SJCRH30 (cell line): ENCODE results near the gene TMEM107. TPM values are rescaled to one million over a fixed set of nuclear protein-coding genes. Genes with fewer than 3 reads are reported as not detected.
"Not testable (repeated sequence)": the region's sequence is repeated elsewhere in the genome, so short reads cannot be mapped to it uniquely, and the experiment has no call there.

Source experiments
- DNase-seq, 2 experiments: peaks; one replicate each; pipeline ENCODE4 v3.0.0-alpha.2; 2015 to 2020
- H3K27ac ChIP-seq: fragments of 250-450 bp; sonication (Bioruptor Pico); 2 replicates; pipeline ENCODE4 v1.5.1; 2020; ENCODE audit warnings: mild to moderate bottlenecking, moderate library complexity
- H3K27me3 ChIP-seq: fragments of 250-450 bp; sonication (Bioruptor Pico); 2 replicates; pipeline ENCODE4 v1.5.1; 2020; ENCODE audit warnings: mild to moderate bottlenecking, moderate library complexity
- H3K36me3 ChIP-seq: fragments of 250-450 bp; sonication (Bioruptor Pico); 2 replicates; pipeline ENCODE4 v1.5.1; 2020; ENCODE audit warnings: mild to moderate bottlenecking, moderate library complexity
- H3K4me1 ChIP-seq: fragments of 250-450 bp; sonication (Bioruptor Pico); 2 replicates; pipeline ENCODE4 v1.5.1; 2020; ENCODE audit warnings: mild to moderate bottlenecking, moderate library complexity
- H3K4me3 ChIP-seq: fragments of 250-450 bp; sonication (Bioruptor Pico); 2 replicates; pipeline ENCODE4 v1.5.1; 2020; ENCODE audit warnings: mild to moderate bottlenecking, moderate library complexity
- H3K9me3 ChIP-seq: fragments of 250-450 bp; sonication (Bioruptor Pico); replicated peaks from 2 replicates; pipeline ENCODE4 v1.5.1; 2020; ENCODE audit warnings: mild to moderate bottlenecking, moderate library complexity
- total RNA-seq: library from RNA; depleted of rRNA; stranded (reverse); fragments of >200 nt; shearing (Covaris generic); gene quantifications from 2 replicates; pipeline ENCODE4 v1.2.3, GENCODE V29; 2014; rRNA removed

The TMEM107 gene
- 13.0 and 19.8 TPM in 2 replicates for total RNA-seq

DNA sequence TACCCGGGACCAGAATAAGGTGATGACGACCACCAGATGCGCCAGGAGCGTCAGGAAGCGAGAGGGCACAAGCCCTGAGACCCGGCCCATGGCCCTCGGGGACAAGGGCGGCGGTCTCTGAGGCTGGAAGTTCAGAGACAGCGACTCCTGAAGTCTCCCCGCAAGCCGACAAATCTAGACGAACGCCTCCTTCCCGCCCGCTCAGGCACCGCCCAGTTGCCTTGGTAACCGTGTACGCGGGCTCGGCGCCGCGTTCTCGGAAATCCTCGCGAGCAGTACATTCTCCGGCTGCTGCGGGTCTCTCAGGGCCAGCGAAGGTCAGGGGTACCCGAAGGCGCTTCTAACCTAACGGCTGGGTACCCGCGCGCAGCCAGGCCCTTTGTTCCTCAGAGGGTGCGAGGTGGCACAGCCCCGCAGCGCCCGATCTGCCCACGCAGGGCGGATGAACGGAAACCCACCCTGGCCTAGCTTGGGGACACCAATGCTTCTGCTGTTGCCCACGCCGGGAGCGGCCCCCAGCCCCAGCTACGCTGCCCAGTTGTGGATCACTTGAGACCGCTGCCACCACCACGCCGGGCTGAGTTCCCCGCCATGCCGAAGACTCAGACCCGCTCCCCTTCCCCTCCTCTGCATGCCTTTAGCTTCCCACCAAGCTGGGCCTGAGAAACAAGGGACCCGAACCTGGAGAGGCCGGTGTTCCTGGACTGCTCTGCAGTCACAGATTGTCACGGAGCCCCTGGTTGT lies at the start of gene TMEM107:
Gene TMEM107, minus strand, starts transcription at position 184 of the 744 bp plus-strand sequence. Its CDS starts 94 bp downstream, at position 90.
- Histone ChIP-seq H3K4me1 (no peaks in the 10 kb centered on the region), H3K27ac (peak within 1 kb of the TSS; percentile 60), H3K4me3 (peak within 1 kb of the TSS; percentile 69), H3K36me3 (no peaks in the 10 kb centered on the region), H3K9me3 (no peaks in the 10 kb centered on the region), H3K27me3 (no peaks in the 10 kb centered on the region)
- DNase-seq = peak; percentile 78 to 83

DNA sequence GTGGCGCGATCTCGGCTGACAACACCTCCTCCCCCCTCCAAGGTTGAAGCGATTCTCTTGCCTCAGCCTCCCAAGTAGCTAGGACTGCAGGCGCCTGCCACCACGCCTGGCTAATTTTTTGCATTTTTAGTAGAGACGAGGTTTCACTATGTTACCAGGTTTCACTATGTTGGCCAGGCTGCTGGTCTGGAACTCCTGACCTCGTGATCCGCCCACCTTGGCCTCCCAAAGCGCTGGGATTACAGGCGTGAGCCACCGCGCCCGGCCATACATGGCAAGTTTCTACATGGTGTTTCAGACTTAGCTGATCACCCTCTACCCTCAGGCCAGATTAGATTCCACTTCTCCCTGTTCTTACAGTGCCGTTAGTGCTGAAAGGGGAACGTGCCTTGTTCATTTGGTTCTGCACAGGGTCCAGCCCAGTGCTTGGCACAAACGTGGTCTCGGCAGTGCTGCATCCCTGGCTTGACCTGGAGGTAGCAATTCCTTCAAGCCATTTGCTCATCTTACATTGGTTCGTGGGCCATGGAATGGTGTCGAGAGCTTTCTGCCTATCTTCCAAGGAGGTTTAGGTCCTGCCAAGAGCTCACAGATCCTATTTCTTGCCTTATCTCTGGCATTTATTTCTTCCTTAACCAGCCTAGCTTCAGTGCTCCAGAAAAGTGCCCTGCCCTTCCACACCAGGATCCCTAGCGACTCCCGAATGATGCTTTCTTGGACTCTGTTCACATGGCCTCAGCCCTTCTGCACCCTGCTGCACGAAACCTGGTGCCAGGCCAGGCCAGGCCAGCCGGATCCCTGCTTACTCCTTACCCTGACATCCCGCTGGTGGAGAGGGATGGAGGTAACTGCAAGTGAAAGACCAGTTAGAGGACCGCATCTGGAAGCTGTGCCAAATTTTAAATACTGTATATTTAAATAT lies 49.0 kb upstream of the TMEM107 start:
- no peak for DNase-seq
- H3K36me3 ChIP-seq = no peaks in the 10 kb centered on the region
- no peaks in the 10 kb centered on the region for H3K4me1 ChIP-seq
- no peak overlapping the region for H3K4me3 ChIP-seq
- no peaks in the 10 kb centered on the region for H3K27me3 ChIP-seq
- no peak overlapping the region for H3K27ac ChIP-seq
- H3K9me3 ChIP-seq = no peaks in the 10 kb centered on the region

DNA sequence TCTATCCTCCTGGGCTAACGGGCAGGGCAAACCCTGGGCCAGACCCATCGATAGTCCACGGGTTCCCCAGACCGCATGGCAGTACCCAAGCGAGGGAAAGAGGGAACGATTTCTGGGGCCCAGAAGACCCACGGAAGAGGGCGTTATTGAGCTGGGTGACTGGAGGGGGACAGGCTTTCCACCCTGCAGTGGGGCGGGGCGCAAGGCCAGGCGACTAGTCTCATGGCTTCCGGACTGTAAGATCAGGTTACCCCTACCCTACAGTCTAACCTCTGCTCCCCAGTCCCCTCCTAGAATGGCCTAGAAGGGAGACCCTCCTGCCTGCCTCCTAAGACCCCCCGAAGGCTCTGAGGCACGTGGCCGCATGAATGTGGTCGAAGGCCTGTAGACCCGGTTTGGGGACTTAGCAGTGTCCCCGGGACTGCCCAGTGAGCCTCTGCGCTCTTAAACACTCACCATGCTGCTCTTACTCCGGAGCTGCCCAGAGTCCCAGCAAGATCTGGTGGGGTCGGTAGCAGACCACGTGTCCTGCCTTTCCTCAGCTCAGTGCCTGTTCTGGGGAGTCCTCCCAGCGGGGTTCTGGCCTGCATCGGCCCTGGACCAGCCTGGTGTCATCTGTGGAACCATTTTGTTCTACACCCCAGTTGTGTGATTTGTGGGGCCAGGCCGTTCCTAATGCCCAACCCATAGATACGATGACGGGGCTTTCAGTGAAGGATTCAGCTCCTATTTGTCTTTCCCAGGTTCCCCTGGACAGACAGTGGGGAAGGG lies 47.4 kb upstream of the TMEM107 start:
- no peaks in the 10 kb centered on the region for H3K36me3 ChIP-seq
- no peaks in the 10 kb centered on the region for H3K27me3 ChIP-seq
- peak overlapping the region; percentile 72 for H3K27ac ChIP-seq
- H3K9me3 ChIP-seq = no peaks in the 10 kb centered on the region
- peak overlapping the region; percentile 66 for H3K4me3 ChIP-seq
- DNase-seq = peak; percentile 82 to 86
- H3K4me1 ChIP-seq = no peaks in the 10 kb centered on the region

DNA sequence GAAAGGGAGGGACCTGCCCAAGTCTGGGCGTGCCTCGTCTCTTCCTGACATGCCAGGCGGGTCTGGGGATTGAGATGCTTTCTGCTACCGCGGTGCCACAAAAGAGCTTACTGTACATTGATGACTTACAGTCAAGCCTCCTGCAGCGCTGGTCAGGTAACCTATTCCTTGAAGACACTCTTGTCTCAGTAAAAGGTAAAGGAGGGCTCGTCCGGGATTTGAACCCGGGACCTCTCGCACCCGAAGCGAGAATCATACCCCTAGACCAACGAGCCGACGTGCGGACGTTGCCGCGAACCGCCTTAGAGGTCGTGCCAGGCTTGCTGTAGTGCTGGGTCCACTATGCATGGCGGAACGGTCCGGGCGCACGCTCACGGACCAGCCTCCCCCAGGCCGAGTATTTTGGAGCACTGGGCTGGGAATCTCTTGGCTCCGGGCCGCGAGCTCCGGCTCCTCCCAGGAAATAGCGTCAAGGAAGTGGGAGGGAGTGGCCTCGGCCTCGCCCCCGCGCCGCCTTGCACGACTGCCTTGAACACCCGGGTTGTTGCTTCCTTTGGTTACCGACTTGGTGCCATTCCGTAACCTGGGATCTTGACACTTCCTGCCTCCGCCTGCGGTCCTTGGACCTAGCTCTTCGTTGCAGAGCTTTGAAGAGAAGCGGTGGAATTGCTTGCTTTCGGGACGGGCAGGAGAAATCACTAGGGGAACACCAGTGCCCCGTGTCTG lies 46.6 kb upstream of the TMEM107 start:
- H3K9me3 ChIP-seq = no peaks in the 10 kb centered on the region
- H3K4me1 ChIP-seq = no peaks in the 10 kb centered on the region
- no peaks in the 10 kb centered on the region for H3K36me3 ChIP-seq
- DNase-seq = peak; percentile 86 to 87
- H3K27me3 ChIP-seq = no peaks in the 10 kb centered on the region
- H3K27ac ChIP-seq = peak overlapping the region; percentile 72
- peak overlapping the region; percentile 66 for H3K4me3 ChIP-seq

DNA sequence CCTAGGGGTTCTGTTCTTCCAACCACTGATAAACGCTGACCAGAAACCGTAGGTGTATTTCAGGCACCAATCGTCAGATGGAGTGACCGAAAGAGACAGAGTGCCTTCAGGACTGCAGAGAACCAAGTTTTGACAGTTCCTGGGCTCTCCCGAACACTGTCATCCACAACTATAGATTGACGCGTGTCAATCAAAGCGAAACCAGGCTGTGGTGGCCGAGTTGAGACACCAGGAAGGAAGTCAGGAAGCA lies 46.1 kb upstream of the TMEM107 start:
- no peaks in the 10 kb centered on the region for H3K27me3 ChIP-seq
- no peak for DNase-seq

DNA sequence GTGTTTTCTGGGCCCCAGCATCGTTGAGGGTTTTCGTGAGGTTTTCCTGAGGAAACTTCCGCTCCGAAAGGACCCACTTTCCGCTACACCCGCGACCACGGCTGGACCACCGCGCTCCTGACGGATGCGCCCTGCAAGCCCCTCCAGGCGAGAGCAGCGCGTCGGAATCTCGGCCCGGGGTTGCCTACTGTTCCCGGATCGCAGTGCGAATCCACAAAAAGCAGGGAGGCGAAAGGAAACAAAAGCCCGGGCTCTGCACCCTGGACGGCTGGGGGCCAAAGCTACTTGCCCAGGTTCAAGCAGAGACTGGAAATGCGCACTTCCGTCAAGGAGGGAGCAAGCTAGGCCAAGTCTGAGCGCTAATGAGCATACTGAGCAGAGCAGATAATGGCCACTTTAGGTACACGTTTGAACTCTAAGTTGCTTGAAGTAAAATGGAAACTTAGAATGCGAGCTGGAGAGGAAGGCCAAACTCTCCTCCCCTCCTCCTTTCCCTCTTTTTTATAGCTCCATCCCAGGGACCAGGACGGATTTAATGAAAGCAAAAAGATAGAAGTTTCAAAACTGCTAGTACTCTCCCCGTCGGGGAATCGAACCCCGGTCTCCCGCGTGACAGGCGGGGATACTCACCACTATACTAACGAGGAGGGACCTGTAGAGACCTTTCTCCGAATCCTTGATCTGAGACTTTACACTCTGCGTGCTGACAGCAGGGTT lies 45.6 kb upstream of the TMEM107 start:
- Histone ChIP-seq H3K27me3 (no peaks in the 10 kb centered on the region), H3K36me3 (no peaks in the 10 kb centered on the region), H3K9me3 (no peaks in the 10 kb centered on the region), H3K4me3 (peak overlapping the region; percentile 66), H3K27ac (peak overlapping the region; percentile 63), H3K4me1 (no peaks in the 10 kb centered on the region)
- DNase-seq = peak; percentile 76 to 90

More for the DNA sequence above, 46.1 kb upstream of the TMEM107 start:
- Histone ChIP-seq H3K36me3 (no peaks in the 10 kb centered on the region), H3K4me1 (no peaks in the 10 kb centered on the region), H3K27ac (peak overlapping the region; percentile 72; the same call in 1 of the 2 replicates), H3K9me3 (no peaks in the 10 kb centered on the region), H3K4me3 (peak overlapping the region; percentile 66)

DNA sequence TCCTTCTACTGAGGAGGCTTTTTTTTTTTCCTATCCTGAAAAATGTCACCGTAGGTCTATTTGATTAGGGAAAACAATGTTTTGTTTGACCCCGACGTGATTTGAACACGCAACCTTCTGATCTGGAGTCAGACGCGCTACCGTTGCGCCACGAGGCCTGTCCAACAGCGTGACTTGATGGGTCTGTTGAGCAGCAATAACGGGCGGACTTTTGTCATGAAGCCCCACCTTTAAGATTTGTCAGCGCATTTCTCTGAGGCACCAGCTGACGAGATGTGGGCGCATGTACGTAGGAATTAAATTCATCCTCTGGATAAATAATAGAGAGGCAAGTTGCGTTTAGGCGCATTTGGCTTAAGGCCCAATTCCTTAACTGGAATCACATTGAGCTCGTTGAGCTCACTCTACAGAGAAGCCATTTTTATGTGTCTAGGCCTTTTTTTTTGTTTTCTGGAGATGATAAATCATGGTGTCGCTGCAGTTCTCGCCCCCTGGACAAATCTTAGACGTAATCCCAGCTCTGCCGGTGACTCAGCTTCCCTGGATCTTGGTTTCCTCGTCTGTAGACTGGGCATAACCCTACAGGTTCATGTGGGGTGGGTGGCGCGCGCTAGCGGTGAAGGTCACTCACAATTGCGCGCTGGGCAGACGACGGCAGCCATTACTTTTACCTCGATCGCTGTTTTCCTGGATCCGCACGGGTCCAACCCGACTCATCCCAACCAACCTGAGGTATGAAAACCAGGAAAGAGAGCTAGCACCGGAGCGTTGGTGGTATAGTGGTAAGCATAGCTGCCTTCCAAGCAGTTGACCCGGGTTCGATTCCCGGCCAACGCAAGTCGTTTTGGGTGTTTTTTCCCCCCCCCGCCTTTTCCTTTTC lies 44.8 kb upstream of the TMEM107 start:
- no peaks in the 10 kb centered on the region for H3K4me1 ChIP-seq
- H3K4me3 ChIP-seq = peak overlapping the region; percentile 66
- DNase-seq = peak; percentile 86 to 94
- H3K27ac ChIP-seq = peak overlapping the region; percentile 63
- no peaks in the 10 kb centered on the region for H3K9me3 ChIP-seq
- no peaks in the 10 kb centered on the region for H3K36me3 ChIP-seq
- H3K27me3 ChIP-seq = no peaks in the 10 kb centered on the region

DNA sequence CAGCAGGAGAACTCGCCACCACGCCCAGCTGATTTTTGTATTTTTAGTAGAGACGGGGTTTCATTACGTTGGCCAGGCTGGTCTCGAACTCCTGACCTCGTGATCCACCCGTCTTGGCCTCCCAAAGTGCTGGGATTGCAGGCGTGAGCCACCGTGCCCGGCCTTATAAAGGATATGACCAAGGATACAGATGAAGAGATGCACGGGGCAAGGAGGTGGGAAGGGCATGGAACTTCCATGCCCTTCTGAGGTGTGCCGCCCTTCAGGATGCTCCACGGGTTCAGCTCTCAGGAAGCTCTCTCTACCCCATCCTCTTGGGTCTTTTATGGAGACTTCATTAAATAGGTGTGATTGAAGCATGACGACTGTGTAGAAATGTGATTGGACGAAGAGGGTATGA lies 37.8 kb upstream of the TMEM107 start:
- not testable (repeated sequence) for H3K36me3 ChIP-seq, H3K4me3 ChIP-seq, H3K27ac ChIP-seq, DNase-seq, H3K9me3 ChIP-seq, H3K4me1 ChIP-seq, H3K27me3 ChIP-seq

DNA sequence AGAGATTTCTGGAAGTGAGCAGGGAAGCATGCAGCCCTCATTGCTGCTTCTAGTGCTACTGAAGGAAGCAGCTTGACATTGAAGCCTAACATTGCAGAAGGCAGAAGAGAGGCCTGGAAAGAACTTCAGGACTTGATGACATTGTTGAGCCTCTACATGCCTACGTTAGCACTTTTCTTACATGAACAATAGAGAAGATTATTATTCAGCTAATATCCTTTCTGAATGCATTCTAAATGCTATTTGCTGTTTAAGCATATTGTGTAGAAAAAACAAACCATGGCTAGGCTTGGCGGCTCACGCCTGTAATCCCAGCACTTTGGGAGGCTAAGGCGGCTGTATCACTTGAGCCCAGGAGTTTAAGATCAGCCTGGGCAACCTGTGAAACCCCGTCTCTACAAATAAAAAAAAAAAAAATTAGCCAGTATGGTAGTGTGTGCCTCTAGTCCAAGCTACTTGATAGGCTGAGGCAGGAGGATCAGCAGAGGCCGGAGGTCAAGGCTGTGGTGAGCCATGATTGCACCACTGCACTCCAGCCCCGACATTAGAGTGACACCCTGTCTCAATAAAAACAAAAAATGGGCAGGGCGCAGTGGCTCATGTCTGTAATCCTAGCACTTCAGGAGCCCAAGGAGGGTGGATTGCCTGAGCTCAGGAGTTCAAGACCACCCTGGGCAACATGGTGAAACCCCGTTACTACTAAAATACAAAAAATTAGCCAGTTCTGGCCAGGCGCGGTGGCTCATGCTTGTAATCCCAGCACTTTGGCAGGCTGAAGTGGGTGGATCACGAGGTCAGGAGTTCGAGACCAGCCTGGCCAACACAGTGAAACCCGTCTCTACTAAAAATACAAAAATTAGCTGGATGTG lies 36.4 kb upstream of the TMEM107 start:
- no peaks in the 10 kb centered on the region for H3K9me3 ChIP-seq
- DNase-seq = no peak
- no peaks in the 10 kb centered on the region for H3K27me3 ChIP-seq
- H3K36me3 ChIP-seq = peaks cover 13% of the 10 kb centered on the region; the same call in 1 of the 2 replicates
- no peak overlapping the region for H3K27ac ChIP-seq
- H3K4me1 ChIP-seq = 0 out of 2 replicates have a peak, but pooled peaks cover 2% of the 10 kb centered on the region
- no peak overlapping the region for H3K4me3 ChIP-seq

DNA sequence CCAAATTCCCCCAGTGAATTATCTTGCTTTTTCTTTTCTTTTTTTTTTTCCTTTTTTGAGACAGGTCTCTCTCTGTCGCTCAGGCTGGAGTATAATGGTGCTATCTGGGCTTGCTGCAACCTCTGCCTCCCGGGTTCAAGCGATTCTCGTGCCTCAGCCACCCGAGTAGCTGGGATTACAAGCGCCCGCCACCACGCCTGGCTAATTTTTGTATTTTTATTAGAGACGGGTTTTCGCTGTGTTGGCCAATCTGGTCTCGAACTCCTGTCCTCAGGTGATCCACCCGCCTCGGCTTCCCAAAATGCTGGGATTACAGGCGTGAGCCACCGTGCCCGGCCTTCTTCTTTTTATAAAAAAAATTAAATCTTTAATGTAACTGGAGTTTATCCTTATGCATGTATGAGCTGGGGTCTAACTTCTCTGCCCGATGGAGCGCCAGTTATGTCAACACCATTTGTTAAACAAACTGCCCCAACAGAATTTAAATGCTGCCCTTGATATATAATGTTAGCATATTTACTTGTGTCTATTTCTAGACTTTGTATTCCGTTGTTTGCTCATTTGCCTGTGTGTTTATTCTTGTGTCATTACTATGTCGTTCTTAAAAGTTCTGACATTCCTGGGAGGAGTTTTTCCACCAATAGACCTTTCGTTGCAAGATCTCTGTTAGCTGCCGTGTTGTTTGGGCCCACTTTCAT lies 34.7 kb upstream of the TMEM107 start:
- DNase-seq = peak in 1 of 2 experiments; percentile 27
- 0 out of 2 replicates have a peak, but pooled peaks cover 2% of the 10 kb centered on the region for H3K4me1 ChIP-seq
- H3K9me3 ChIP-seq = no peaks in the 10 kb centered on the region
- no peaks in the 10 kb centered on the region for H3K27me3 ChIP-seq
- H3K4me3 ChIP-seq = peak overlapping the region; percentile 97
- H3K36me3 ChIP-seq = peaks cover 26% of the 10 kb centered on the region
- peak overlapping the region; percentile 97 for H3K27ac ChIP-seq

DNA sequence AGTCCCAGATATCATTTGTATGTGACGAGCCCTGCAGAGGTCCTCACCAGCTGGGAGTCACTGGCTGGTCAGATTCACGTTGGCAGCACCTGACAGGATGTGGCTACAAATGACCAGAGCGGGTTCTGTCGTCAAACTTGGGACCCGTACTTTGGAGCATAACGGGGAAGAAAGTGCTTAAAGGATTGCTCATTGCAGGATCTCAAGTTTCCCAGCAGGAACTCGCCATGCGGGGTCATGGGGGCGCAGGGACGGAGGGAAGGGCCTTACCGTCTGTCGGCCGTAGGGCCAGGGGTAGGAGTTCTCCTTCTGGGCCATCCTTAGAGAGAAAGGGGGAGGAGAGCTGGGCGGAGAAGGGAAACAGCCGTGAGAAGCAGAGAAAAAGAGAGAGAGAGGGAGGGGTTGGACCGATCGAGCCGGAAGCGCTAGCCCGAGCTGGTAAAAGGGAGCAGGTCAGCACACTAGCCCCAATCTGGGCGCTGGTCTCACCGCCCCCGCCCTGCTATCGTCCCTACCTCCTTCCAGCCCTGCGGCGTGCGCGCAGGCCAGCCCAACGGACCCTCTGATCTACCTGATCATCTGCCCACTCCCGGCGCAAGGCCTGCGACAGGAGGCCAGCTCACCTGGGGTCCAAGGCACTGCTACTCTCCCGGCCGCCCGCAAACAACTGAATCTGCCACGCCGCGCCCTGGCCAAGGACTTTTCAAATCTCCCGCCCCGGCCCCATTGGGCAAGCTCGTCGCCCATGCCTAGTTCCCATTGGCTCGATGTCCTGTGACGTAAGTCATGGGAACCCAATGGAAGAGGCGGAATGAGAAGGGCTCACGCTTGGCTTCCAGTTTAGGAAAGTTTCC lies 34.0 kb upstream of the TMEM107 start, which contains the start of gene AURKB:
Gene AURKB, minus strand, starts transcription at position 669 of the 854 bp plus-strand sequence. Its CDS starts 351 bp downstream, at position 318.
- DNase-seq = peak; percentile 93 to 95
- Histone ChIP-seq H3K4me1 (0 out of 2 replicates have a peak, but pooled peaks cover 2% of the 10 kb centered on the region), H3K27ac (peak within 1 kb of the TSS; percentile 97), H3K9me3 (no peaks in the 10 kb centered on the region), H3K27me3 (no peaks in the 10 kb centered on the region), H3K36me3 (peaks cover 34% of the 10 kb centered on the region), H3K4me3 (peak within 1 kb of the TSS; percentile 97)
